GM12873 (cell line): ENCODE measurements around the gene DST.
A peak's percentile ranks its signal among the peaks of the same experiment; 100 is the strongest.

ENCODE experiments used
- CTCF ChIP-seq: IDR thresholded peaks from 2 replicates; pipeline ENCODE4 v1.5.1; 2012; ENCODE audit warnings: low read depth, mild to moderate bottlenecking, moderate library complexity, low read length, control low read depth; ENCODE audit not compliant: insufficient read depth; ENCODE audit errors: missing control alignments

The DST gene

DNA sequence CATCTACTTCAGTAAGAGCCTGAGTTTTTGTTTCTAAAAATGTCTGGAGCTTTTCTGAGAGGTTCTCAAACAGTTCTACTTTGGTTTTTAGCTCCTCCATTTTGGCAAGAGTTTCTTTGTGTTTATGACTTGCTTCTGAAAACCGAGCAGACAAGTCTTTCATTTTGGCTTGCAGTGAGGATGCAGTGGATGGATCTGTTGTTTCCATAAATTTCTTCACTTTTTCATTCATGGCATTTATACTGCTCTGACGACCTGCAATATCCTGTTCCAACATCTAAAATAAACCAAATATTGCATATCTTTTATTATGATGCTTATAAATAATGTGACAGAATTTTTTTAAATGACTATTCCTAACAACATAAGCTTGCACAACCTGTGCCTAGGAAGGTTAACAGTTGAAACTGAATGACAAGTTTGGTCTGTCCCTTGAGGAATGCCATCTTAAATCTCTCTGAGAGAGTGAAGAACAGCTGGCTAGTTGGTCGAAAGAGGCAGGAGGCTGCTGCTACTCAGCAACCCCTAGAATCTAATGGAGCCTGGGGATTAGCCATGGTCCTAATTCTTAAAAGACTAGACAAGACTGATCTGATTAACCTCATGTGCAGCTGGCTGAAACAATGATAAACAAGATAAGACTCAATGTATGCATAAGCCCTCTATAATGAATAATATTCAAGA is 69.8 kb downstream of the DST start:
- TF ChIP-seq CTCF, result no peak

- no peak for TF ChIP-seq CTCF
Measured at GRCh38 chr6:56571605-56572004, 71.1 kb downstream of the DST start.

DNA sequence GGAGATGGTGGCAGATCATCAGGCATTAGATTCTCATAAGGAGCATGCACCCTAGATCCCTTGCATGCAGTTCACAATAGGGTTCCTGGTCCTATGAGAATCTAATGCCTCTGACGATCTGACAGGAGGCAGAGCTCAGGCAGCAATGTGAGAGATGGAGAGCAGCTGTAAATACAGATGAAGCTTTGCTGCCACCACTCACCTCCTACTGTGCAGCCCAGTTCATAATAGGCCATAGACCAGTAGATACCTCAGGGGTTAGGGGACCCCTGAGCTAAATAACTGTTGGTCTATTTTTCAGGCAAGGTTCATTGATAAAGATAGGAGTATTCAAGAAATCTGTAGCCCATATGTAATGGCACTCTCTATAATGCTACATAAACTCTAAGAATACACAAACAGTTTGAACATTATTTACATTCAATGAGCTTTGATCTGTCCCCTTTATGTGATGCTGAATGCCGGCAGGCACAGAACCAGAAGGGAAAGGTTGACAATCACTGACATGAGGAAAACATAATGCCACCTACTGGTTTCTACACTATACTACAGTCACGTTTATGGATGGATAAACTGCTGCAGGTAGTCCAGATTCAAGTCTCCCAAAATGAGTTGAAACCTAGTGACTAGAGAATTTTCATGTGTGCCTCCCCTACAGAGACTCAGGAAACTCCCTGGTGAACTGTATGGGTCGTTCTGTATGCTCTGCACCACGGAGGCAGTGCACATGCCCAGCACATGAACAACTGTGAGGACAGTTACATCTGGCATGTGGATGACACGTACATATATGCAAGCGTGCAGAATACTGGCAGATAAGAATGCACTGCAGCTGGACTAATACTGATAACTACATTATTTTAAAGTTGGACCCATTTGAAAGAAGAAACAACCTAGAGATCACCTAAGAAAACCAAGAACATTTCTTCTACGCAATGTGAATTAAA is 72.0 kb downstream of the DST start:
- peak; percentile 68 for TF ChIP-seq CTCF

GRCh38 chr6:56567501-56567900 is 75.2 kb downstream of the DST start:
- no peak for TF ChIP-seq CTCF

GRCh38 chr6:56556751-56557540 is 85.7 kb downstream of the DST start:
- no peak for TF ChIP-seq CTCF

DNA sequence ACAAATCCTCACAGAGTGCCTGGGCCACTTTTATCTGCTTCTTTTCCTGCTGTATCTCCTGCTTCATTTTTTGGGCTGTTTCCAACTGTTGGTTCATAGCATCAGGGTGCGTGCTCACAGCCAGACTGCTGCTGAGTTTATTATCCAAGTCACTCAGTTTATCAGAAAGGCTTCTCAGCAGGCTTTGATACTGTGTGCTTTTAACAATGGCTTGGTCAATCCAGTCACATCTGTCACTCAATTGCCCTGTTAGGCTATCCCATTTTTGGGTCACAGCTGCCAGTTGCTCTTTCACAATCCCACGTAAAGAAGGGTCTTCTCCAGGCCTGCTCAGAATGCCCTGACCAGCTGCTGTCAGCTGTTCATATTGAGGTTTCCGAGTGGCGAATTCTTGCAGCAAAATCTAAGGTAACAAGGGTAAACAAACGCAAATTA is 87.2 kb downstream of the DST start:
- TF ChIP-seq CTCF, result no peak
